B cell (primary cell): Measurements from ENCODE around the gene WDR87. TPM values are rescaled to one million over a fixed set of nuclear protein-coding genes. Genes with fewer than 3 reads are reported as not detected.

Source experiments
- ATAC-seq: fragments of 200-7000 bp; cut with Tn5 transposase; one replicate; pipeline ENCODE4 v1.10.0; 2021; ENCODE audit warnings: low read depth, mild to moderate bottlenecking, moderate number of reproducible peaks, moderate library complexity
- CTCF ChIA-PET: fragments of 350-600 bp; sonication (Branson Sonifier 250); formaldehyde crosslinking; loops from one replicate; lab custom pipeline; 2021; ENCODE audit warnings: antibody characterized with exemption, inconsistent platforms; lab: Charles Lee
- POLR2A ChIA-PET: fragments of 350-600 bp; sonication (Branson Sonifier 250); formaldehyde crosslinking; loops from one replicate; lab custom pipeline; 2021; ENCODE audit warnings: antibody characterized with exemption; lab: Charles Lee
- DNase-seq: peaks from one replicate; pipeline ENCODE4 v3.0.0; 2013
- H2AFZ ChIP-seq: 2 replicates; pipeline ENCODE4 v1.6.1; 2012; ENCODE audit warnings: mild to moderate bottlenecking, low read depth, low read length; ENCODE audit not compliant: insufficient read depth, poor library complexity, severe bottlenecking
- H3K27ac ChIP-seq, 2 donors: 1 replicate in 1 of 2; 2 replicates in 1 of 2; pipeline ENCODE4 v1.5.1; 2012 to 2013; ENCODE audit warnings: low read length in 2 of 2, mild to moderate bottlenecking in 2 of 2, moderate library complexity in 1 of 2
- H3K27me3 ChIP-seq, 4 experiments: fragments of 200-600 bp in 1 of 4; sonication (generic) in 1 of 4; replicated peaks in 1 of 4; 1 replicate in 2 of 4; 2 replicates in 2 of 4; pipeline versions ENCODE4 v1.6.1 to v1.7.0; 2013 to 2016; ENCODE audit warnings: low read length in 3 of 4, mild to moderate bottlenecking in 2 of 4, mixed read lengths in 1 of 4, moderate library complexity in 1 of 4; ENCODE audit not compliant: insufficient read depth in 4 of 4, control insufficient read depth in 3 of 4; ENCODE audit errors: control extremely low read depth in 1 of 4
- H3K36me3 ChIP-seq, 2 experiments: replicated peaks in 1 of 2; 1 replicate in 1 of 2; 2 replicates in 1 of 2; pipeline versions ENCODE4 v1.6.1 to v1.7.1; 2013; ENCODE audit warnings: low read length in 1 of 2; ENCODE audit not compliant: insufficient read depth in 2 of 2, control insufficient read depth in 1 of 2; ENCODE audit errors: control extremely low read depth in 1 of 2, extremely low read depth in 1 of 2
- H3K4me1 ChIP-seq, 2 donors: fragments of 200-600 bp in 1 of 2; sonication (generic) in 1 of 2; 1 replicate in 1 of 2; 2 replicates in 1 of 2; pipeline versions ENCODE4 v1.5.1 to v1.6.1; 2013 to 2017; ENCODE audit warnings: low read length in 2 of 2; ENCODE audit not compliant: control insufficient read depth in 2 of 2, insufficient read depth in 2 of 2
- H3K4me2 ChIP-seq: replicated peaks from 2 replicates; pipeline ENCODE3; 2012; ENCODE audit warnings: mild to moderate bottlenecking, low read depth, low read length; ENCODE audit not compliant: poor library complexity, severe bottlenecking
- H3K4me3 ChIP-seq, 5 experiments: fragments of 200-600 bp in 1 of 5; sonication (generic) in 1 of 5; 1 replicate in 3 of 5; 2 replicates in 2 of 5; pipeline versions ENCODE4 v1.5.1 to v1.7.0; 2011 to 2016; ENCODE audit warnings: low read length in 4 of 5, mild to moderate bottlenecking in 4 of 5, low read depth in 2 of 5, control low read depth in 1 of 5, moderate library complexity in 1 of 5; ENCODE audit not compliant: insufficient read depth in 1 of 5; ENCODE audit errors: control extremely low read depth in 1 of 5, extremely low read depth in 1 of 5
- H3K79me2 ChIP-seq: fragments of 200-600 bp; sonication (generic); one replicate; pipeline ENCODE4 v1.6.0; 2016; ENCODE audit warnings: low read length; ENCODE audit not compliant: control insufficient read depth, insufficient read depth
- H3K9ac ChIP-seq: fragments of 200-600 bp; sonication (generic); 2 replicates; pipeline ENCODE4 v1.6.1; 2017; ENCODE audit warnings: mild to moderate bottlenecking, low read length, moderate library complexity
- H3K9me3 ChIP-seq, 3 donors: one replicate each; pipeline versions ENCODE4 v1.6.1 to v1.7.1; 2013; ENCODE audit warnings: low read length in 2 of 3; ENCODE audit not compliant: control insufficient read depth in 2 of 3, insufficient read depth in 1 of 3; ENCODE audit errors: control extremely low read depth in 1 of 3
- H4K20me1 ChIP-seq: 2 replicates; pipeline ENCODE4 v1.6.0; 2012; ENCODE audit warnings: mild to moderate bottlenecking, low read length; ENCODE audit not compliant: insufficient read depth, control insufficient read depth, poor library complexity, severe bottlenecking
- H3K27ac Mint-ChIP-seq: one replicate; pipeline ENCODE4 v1.8.0; 2021; ENCODE audit warnings: mixed read lengths
- H3K27me3 Mint-ChIP-seq: one replicate; pipeline ENCODE4 v1.8.0; 2021; ENCODE audit warnings: mixed read lengths
- H3K4me1 Mint-ChIP-seq: one replicate; pipeline ENCODE4 v1.8.0; 2021; ENCODE audit warnings: mixed read lengths
- H3K4me3 Mint-ChIP-seq: one replicate; pipeline ENCODE4 v1.8.0; 2021; ENCODE audit warnings: mixed read lengths
- H3K9me3 Mint-ChIP-seq: one replicate; pipeline ENCODE4 v1.8.0; 2022; ENCODE audit warnings: mixed read lengths; ENCODE audit not compliant: insufficient read depth
- CTCF ChIP-seq: fragments of 200-600 bp; IDR thresholded peaks from one replicate; pipeline ENCODE4 v1.8.0; 2022; ENCODE audit warnings: antibody characterized with exemption, mild to moderate bottlenecking
- EZH2 ChIP-seq: IDR thresholded peaks from 2 replicates; pipeline ENCODE4 v1.6.1; 2012; ENCODE audit warnings: borderline replicate concordance, low read depth, mild to moderate bottlenecking, moderate library complexity, low read length; ENCODE audit not compliant: insufficient read depth, poor library complexity, severe bottlenecking
- WGBS: methylation state at CpG from one replicate; pipeline ENCODE4 v1.1.5; 2013; ENCODE audit warnings: missing lambda C conversion rate; ENCODE audit not compliant: insufficient coverage; 5-methylcytosine and 5-hydroxymethylcytosine counted together
- intact Hi-C: fragments of 100-400 bp; cut with micrococcal nuclease; formaldehyde crosslinking; loops from one replicate; pipeline ENCODE4 v1.10.0; 2022
- polyA plus RNA-seq: library from polyadenylated mRNA; depleted of rRNA; stranded (reverse); fragments of >200 nt; gene quantifications from 2 replicates; pipeline ENCODE4 v1.2.3, GENCODE V29; 2012
- total RNA-seq, 2 donors: library from RNA; stranded (reverse); fragments of 120-200 nt in 1 of 2; gene quantifications; 1 replicate in 1 of 2; 2 replicates in 1 of 2; pipeline versions ENCODE4 v1.2.3 to v1.2.4, GENCODE V29; 2013 to 2022

The WDR87 gene
- total and polyA plus RNA-seq, 2 donors (not counting 1 experiment from before 2014, with no cell fraction given) = not detected

GRCh38 chr19:37929355-37929923, 23.0 kb upstream of the WDR87 start:
- H3K36me3 ChIP-seq = peaks cover 0 to 10% of the 10 kb centered on the region in 2 experiments
- ChIA-PET POLR2A (interaction anchor here (1.3 to 3.9 kb wide), 2 partner anchors 15 to 22 kb away, joined by 4 to 46 read pairs; partner anchors contain the start of genes SIPA1L3 and WDR87), CTCF (interaction anchor here (1.0 to 2.8 kb wide), 4 partner anchors 27 to 120 kb away, joined by 3 to 23 read pairs (median 10); no protein-coding TSS in a partner anchor)
- H3K79me2 ChIP-seq = peaks cover 97% of the 10 kb centered on the region
- no peak for DNase-seq
- 100% methylated on average over 1 of the region's 4 CpGs for WGBS
- peaks cover 0 to 8% (median 0%) of the 10 kb centered on the region in 3 donors for H3K9me3 ChIP-seq
- H3K4me1 ChIP-seq = peaks cover 94 to 97% of the 10 kb centered on the region in 2 donors
- no peaks in the 10 kb centered on the region for H4K20me1 ChIP-seq
- H3K27me3 Mint-ChIP-seq = no peaks in the 10 kb centered on the region
- H3K4me3 Mint-ChIP-seq = peak overlapping the region; percentile 82
- no peaks in the 10 kb centered on the region for H3K9me3 Mint-ChIP-seq
- H3K4me2 ChIP-seq = peak overlapping the region; percentile 63
- no peaks in the 10 kb centered on the region for H3K27me3 ChIP-seq
- H3K9ac ChIP-seq = peak overlapping the region; percentile 24
- H3K27ac Mint-ChIP-seq = peak overlapping the region; percentile 95
- H2AFZ ChIP-seq = no peak overlapping the region
- H3K4me3 ChIP-seq = no peak overlapping the region
- ATAC-seq = no peak
- TF ChIP-seq CTCF (no peak), EZH2 (no peak)
- peaks cover 87% of the 10 kb centered on the region for H3K4me1 Mint-ChIP-seq
- intact Hi-C loops = loop anchor here (2.0 kb wide), 3 partner anchors 29 to 77 kb away; no protein-coding TSS in a partner anchor
- peak overlapping the region; percentile 85 to 89 for H3K27ac ChIP-seq
